Adrenal gland (tissue), 5 donors: ENCODE measurements around the gene TUBA8.
"Not testable (repeated sequence)": the region's sequence is repeated elsewhere in the genome, so short reads cannot be mapped to it uniquely, and the experiment has no call there.

Source experiments
- CTCF ChIP-seq, 6 experiments: fragments of 450-650 bp in 4 of 6; fragments of 200-600 bp in 2 of 6; sonication (generic) in 1 of 6; IDR thresholded peaks; 1 replicate in 5 of 6; 2 replicates in 1 of 6; pipeline versions ENCODE4 v1.5.1 to v1.8.0; 2016 to 2021; ENCODE audit warnings: antibody characterized with exemption in 6 of 6, mild to moderate bottlenecking in 2 of 6, moderate library complexity in 1 of 6
- POLR2A ChIP-seq, 2 donors: fragments of 450-650 bp; IDR thresholded peaks; one replicate each; pipeline ENCODE4 v1.6.1; 2017; ENCODE audit warnings: antibody characterized with exemption in 2 of 2, mild to moderate bottlenecking in 2 of 2, moderate library complexity in 1 of 2
- donor health status: DM: no; HTN: no; CAD: no.

- not testable (repeated sequence) for TF ChIP-seq CTCF, POLR2A (IDR thresholded peaks at IDR 0.05)
Observed at GRCh38 chr22:18105981-18106380, 4.6 kb upstream of the TUBA8 start.
